ENCODE results near the gene RAD50.
"Not testable (repeated sequence)": the region's sequence is repeated elsewhere in the genome, so short reads cannot be mapped to it uniquely, and the experiment has no call there.

Gene RAD50

DNA sequence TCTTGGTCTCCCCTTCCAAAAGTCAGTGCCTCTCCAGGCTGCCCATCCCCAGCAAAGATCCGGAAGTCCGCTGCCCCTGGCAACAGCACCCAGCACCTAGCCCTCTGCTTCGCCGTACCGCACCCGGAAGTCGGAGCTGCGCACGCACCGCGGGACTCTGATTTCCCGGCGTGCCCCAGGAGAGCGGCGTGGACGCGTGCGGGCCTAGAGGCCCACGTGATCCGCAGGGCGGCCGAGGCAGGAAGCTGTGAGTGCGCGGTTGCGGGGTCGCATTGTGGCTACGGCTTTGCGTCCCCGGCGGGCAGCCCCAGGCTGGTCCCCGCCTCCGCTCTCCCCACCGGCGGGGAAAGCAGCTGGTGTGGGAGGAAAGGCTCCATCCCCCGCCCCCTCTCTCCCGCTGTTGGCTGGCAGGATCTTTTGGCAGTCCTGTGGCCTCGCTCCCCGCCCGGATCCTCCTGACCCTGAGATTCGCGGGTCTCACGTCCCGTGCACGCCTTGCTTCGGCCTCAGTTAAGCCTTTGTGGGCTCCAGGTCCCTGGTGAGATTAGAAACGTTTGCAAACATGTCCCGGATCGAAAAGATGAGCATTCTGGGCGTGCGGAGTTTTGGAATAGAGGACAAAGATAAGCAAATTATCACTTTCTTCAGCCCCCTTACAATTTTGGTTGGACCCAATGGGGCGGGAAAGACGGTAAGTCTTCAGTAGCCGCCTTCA is at the start of gene RAD50:
TSS of gene RAD50 (plus strand) at position 215 of the 715 bp plus-strand sequence. CDS start at position 563, 348 bp downstream.
- DNase-seq: peak; percentile 63

DNA sequence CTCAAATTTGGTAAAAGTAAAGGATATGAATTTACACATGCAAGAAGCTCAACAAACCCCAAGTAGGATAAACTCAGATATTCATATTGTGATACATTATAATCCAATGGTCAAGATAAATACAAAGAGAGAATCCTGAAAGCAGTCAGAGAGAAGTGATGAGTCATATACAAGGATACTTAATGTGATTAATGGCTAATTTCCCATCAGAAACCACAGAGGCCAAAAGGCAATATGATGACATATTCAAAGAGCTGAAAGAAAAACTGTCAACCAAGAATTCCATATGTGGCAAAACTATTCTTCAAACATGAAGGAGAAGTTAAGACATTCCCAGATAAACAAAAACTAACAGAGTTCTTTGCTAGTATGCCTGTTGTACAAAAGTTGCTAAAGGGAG is 46.7 kb upstream of the RAD50 start:
- DNase-seq: no peak

DNA sequence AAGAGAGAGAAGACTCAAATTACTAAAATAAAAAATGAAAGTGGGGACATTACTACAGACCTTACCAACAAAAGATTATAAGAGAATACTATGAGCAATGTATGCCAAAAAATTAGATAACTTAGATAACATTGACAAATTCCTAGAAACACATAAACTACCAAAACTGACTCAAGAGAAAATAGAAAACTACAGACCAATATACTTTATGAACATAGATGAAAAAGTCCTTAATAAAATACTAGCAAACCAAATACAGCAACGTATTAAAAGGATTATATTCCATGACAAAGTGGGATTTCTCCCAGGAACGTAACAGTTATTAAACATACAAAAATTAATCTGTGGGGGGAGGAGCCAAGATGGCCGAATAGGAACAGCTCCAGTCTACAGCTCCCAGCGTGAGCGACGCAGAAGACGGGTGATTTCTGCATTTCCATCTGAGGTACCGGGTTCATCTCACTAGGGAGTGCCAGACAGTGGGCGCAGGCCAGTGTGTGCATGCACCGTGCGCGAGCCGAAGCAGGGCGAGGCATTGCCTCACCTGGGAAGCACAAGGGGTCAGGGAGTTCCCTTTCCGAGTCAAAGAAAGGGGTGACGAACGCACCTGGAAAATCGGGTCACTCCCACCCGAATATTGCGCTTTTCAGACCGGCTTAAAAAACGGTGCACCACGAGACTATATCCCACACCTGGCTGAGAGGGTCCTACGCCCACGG is 43.0 kb upstream of the RAD50 start:
- DNase-seq: not testable (repeated sequence)

DNA sequence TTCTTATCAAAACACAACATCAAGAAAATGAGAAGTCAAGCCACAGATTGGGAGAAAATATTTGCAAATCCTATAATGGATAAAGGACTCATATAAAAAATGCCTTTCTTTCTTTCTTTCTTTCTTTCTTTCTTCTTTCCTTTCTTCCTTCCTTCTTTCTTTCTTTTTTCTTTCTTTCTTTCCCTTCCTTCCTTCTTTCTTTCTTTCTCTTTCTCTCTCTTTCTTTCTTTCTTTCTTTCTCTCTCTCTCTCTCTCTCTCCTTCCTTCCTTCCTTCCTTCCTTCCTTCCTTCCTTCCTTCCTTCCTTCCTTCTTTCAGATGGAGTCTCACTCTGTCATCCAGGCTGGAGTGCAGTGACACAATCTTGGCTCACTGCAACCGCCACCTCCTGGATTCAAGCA is 34.7 kb upstream of the RAD50 start:
- DNase-seq: not testable (repeated sequence)

DNA sequence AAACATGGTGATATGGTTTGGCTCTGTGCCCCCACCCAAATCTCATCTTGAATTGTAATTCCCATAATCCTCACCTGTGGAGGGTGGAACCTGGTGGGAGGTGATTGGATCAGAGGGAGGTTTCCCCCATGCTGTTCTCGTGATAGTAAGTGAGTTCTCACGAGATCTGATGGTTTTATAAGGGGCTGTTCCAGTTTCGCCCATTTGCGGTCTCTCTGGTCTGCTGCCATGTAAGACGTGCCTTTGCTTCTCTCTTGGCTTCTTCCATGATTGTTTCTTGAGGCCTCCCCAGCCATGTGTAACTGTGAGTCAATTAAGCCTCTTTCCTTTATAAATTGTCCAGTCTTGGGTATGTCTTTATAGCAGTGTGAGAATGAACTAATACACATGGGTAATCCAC is 31.9 kb upstream of the RAD50 start:
- not testable (repeated sequence) for DNase-seq

- no peak for DNase-seq
These were observed 31.5 kb upstream of the RAD50 start for GRCh38 chr5:132525299-132525724.

GRCh38 chr5:132526290-132526973 is 30.3 kb upstream of the RAD50 start:
- no peak for DNase-seq

- DNase-seq: no peak
These were observed 29.7 kb upstream of the RAD50 start for GRCh38 chr5:132526974-132527564.

DNA sequence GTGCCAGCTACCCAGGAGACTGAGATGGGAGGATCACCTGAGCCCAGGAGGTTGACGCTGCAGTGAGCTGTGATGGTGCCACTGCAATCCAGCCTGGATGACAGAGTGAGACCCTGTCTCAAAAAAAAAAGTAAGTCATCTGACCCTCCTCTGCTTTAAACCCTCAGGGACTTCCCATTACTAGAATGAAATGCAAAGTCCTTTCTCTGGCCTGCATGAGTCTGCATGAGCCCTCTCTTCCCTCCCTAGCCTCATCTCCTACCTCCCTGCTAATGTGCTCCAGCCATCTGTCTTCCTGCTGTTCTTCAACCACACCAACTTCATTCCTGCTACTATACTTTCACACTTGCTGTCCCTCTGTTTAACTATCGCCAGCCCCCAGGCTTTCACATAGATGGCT is 28.8 kb upstream of the RAD50 start:
- no peak for DNase-seq

- no peak for DNase-seq
These were observed 27.7 kb upstream of the RAD50 start for GRCh38 chr5:132528866-132529634.

DNA sequence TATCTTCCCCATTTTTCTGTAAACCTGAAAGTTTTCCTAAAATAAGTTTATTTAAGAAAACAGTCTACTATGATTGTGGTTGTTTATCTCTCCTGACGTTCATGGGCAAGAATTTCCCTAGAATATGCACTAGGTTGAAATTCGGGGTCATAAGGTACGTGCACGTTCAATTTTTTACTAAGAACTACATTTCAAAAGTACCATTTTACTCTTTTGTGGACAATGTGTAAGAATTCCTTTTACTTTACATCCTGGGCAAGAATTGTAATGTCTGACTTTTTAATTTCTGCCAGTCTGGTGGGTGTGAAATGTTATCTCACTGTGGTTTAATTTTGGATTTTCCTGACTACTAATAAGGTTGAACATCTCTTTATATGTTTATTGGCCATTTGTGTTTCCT is 25.8 kb upstream of the RAD50 start:
- no peak for DNase-seq

GRCh38 chr5:132539716-132540115 is 17.1 kb upstream of the RAD50 start:
- DNase-seq: no peak

GRCh38 chr5:132540149-132540548 is 16.6 kb upstream of the RAD50 start:
- DNase-seq: no peak

GRCh38 chr5:132540764-132541163 is 16.0 kb upstream of the RAD50 start:
- no peak for DNase-seq

DNA sequence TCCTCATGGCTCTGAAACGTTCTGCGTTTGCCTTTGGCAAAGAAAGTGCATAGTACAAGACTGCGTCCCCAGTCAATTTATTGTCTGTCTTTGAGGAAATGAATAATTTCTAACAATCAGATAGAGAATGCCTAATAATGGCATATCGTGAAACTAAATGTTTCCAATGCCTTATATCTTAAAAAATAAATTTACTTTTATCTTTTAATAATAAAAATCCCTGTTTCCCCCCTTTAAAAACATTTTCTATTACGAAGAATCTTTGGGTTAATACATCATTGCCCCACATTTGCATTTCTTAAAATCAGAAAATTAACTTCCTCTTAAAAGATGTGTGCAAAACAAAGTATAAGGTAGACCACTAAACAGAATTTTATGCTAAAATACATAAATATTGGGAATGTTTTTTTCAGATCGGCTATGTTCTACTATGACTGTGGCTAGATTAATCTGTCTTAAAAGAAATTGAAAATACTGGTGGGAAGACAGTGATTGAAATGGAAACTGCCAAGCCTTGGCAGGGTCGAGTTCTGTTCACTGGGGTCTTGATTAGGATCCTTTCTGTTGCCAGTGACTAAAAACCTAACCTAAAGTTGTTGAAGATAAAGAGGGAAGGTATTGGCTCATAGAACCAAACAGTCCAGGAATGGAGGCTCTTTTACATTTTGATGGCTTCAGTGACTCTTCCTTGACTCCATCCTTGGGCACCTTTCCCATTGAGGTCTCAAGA is 13.1 kb upstream of the RAD50 start, which contains the start of gene IL5:
TSS of gene IL5 (minus strand) at position 51 of the 730 bp plus-strand sequence. CDS start at position 7, 44 bp downstream.
- no peak for DNase-seq

GRCh38 chr5:132546108-132546507 is 10.7 kb upstream of the RAD50 start:
- no peak for DNase-seq

GRCh38 chr5:132547269-132547668 is 9.5 kb upstream of the RAD50 start:
- DNase-seq: no peak

GRCh38 chr5:132548834-132549233 is 7.9 kb upstream of the RAD50 start:
- DNase-seq: not testable (repeated sequence)

DNA sequence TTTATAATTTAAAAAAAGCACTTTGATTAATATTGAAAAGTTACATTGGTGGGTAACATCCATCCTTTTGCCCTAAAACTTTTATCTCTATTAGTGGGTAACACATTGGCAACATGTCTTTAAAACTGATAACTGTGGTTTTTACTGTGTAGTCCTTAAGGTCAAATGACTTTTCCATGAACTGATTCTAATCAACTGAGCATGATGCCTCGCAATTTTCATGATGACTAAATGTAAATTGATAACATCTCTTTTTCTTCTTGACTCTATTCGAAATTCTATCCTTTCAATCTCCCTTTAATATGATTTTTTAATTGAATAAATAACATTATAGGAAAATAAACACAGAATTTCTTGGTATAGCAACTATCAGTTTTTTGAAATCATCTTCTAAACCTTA is 7.2 kb upstream of the RAD50 start:
- no peak for DNase-seq

- DNase-seq: no peak
These were observed 519 bp upstream of the RAD50 start for GRCh38 chr5:132556153-132556762.

DNA sequence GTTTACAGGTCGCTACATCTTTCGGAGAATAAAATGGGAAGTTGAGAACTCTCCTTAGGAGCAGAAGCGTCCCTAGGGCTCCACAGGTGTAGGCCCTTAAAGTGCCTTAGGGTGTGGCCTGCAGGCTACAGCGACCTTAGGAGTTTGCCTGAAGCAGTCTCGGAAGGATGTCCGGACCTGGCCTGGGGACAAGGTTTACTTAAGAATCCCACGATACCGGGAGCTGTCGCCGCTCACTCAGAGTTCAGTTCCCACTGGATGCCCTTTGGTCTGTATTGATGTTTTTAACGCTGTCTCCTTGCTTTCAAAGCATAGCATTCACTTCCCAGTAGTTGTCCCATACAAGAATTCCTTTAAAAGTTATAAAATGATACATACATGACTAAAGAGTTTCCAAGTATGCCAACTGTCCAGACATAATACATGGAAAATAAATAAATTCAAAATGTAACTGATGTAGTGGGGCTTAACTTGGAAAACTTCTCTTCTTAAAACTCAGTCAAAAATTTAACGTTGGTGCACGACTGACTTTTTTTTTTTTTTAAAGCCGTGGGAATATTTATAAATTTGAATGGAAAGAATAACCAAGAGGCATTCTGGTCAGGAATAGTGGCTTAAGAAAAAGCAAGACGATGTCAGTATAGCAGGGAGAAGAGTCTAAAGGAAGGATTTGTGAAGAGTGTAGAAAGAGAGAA is 848 bp downstream of the RAD50 start:
- DNase-seq: peak; percentile 18
